ENCODE results near the gene RDM1. TPM values are rescaled to one million over a fixed set of nuclear protein-coding genes. Genes with fewer than 3 reads are reported as not detected.

Gene RDM1
- polyA plus RNA-seq, 3 donors = not detected

DNA sequence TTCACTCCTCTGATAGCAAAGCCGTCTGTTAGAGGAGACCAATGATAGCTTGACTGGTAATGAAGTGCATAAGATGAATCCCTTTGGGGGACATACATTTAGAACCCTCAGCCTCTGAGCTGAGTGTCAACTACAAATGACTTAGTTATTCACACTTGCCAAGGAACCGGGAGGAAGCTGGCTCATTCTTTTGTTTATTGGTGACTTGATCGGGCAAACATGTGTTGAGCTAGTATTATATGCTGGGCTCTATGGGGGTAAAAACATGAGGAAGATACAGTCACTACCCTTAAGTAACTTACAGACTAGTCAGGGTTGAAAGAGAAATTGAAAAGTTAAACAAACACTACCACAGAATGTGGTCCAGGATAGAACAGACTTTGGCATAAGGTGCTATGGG, 47.8 kb upstream of the RDM1 start:
- Histone ChIP-seq H3K4me3 (replicated peaks in 1 of 3; ENCODE audit: low read depth in 2 of 3, low read length in 3 of 3) (no peak overlapping the region), H3K36me3 (replicated peaks in 1 of 2; ENCODE audit: control insufficient read depth in 1 of 2, insufficient read depth in 2 of 2, low read length in 2 of 2) (no peaks in the 10 kb centered on the region), H2AFZ (ENCODE audit: insufficient read depth, low read depth, low read length, poor library complexity, severe bottlenecking) (no peak overlapping the region), H3K4me1 (ENCODE audit: control insufficient read depth in 1 of 2, insufficient read depth in 2 of 2, low read length in 2 of 2) (no peaks in the 10 kb centered on the region), H3K27ac (ENCODE audit: low read depth in 1 of 2, low read length in 2 of 2) (no peak overlapping the region), H3K4me2 (replicated peaks; ENCODE audit: extremely low read depth, low read length, poor library complexity, severe bottlenecking) (no peak overlapping the region), H4K20me1 (ENCODE audit: insufficient read depth, low read length) (no peaks in the 10 kb centered on the region), H3K79me2 (ENCODE audit: insufficient read depth, low read length) (no peaks in the 10 kb centered on the region), H3K27me3 (ENCODE audit: control insufficient read depth in 2 of 2, insufficient read depth in 2 of 2, low read length in 2 of 2) (no peaks in the 10 kb centered on the region), H3K9me3 (replicated peaks in 1 of 2; ENCODE audit: control insufficient read depth in 1 of 2, insufficient read depth in 1 of 2, low read length in 2 of 2) (no peaks in the 10 kb centered on the region), H3K9ac (ENCODE audit: insufficient read depth, low read length, poor library complexity, severe bottlenecking) (no peak overlapping the region)
- Mint-ChIP-seq H3K36me3 (no peaks in the 10 kb centered on the region), H3K9me3 (no peaks in the 10 kb centered on the region), H3K27ac (no peak overlapping the region), H3K4me1 (no peaks in the 10 kb centered on the region), H3K27me3 (ENCODE audit: low read depth in 3 of 3) (peaks cover 0 to 2% (median 2%) of the 10 kb centered on the region in 3 donors), H3K4me3 (no peak overlapping the region)
- intact Hi-C loops (cut with micrococcal nuclease) = loop anchor here (5.0 to 10.0 kb wide), 2 partner anchors 94 to 506 kb away; partner anchors contain the start of gene ZNHIT3 (in 1 of the 2)
- DNase-seq = no peak
- TF ChIP-seq CTCF (IDR thresholded peaks at IDR 0.05) = no peak
- WGBS (ENCODE audit: insufficient coverage) = no CpG with 5 or more reads among the region's 3 CpGs

DNA sequence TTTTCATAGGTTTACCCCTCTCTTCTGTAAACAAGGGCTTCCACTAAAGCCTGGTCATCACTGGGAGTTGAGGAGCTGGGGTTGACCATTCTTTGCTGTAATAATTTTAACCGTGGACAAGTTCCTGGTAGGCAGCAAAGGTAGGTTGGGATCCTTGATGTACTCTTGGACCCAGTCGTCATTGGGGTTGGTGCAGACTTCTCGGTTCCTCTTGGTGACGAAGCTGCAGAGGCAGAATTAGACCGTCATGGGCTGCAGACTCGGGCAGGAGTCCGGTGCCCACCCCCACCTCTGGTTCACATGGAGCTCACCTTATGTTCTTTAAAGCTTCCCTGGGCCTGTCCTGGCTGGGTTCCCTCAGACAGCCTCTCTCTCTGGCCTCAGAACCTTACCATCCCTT, 46.9 kb upstream of the RDM1 start:
- Histone ChIP-seq H2AFZ (ENCODE audit: insufficient read depth, low read depth, low read length, poor library complexity, severe bottlenecking) (no peak overlapping the region), H3K27ac (ENCODE audit: low read depth in 1 of 2, low read length in 2 of 2) (no peak overlapping the region), H3K36me3 (replicated peaks in 1 of 2; ENCODE audit: control insufficient read depth in 1 of 2, insufficient read depth in 2 of 2, low read length in 2 of 2) (no peaks in the 10 kb centered on the region), H4K20me1 (ENCODE audit: insufficient read depth, low read length) (no peaks in the 10 kb centered on the region), H3K79me2 (ENCODE audit: insufficient read depth, low read length) (no peaks in the 10 kb centered on the region), H3K9me3 (replicated peaks in 1 of 2; ENCODE audit: control insufficient read depth in 1 of 2, insufficient read depth in 1 of 2, low read length in 2 of 2) (no peaks in the 10 kb centered on the region), H3K27me3 (ENCODE audit: control insufficient read depth in 2 of 2, insufficient read depth in 2 of 2, low read length in 2 of 2) (no peaks in the 10 kb centered on the region), H3K4me2 (replicated peaks; ENCODE audit: extremely low read depth, low read length, poor library complexity, severe bottlenecking) (no peak overlapping the region), H3K4me1 (ENCODE audit: control insufficient read depth in 1 of 2, insufficient read depth in 2 of 2, low read length in 2 of 2) (no peaks in the 10 kb centered on the region), H3K4me3 (replicated peaks in 1 of 3; ENCODE audit: low read depth in 2 of 3, low read length in 3 of 3) (no peak overlapping the region), H3K9ac (ENCODE audit: insufficient read depth, low read length, poor library complexity, severe bottlenecking) (no peak overlapping the region)
- no peak for TF ChIP-seq CTCF (IDR thresholded peaks at IDR 0.05)
- WGBS (ENCODE audit: insufficient coverage) = 87% methylated on average over 6 of the region's 7 CpGs
- no peak for DNase-seq
- Mint-ChIP-seq H3K4me1 (peaks cover 2% of the 10 kb centered on the region), H3K27ac (peak overlapping the region in 1 of 7 donors; percentile 4), H3K9me3 (no peaks in the 10 kb centered on the region), H3K4me3 (no peak overlapping the region), H3K27me3 (ENCODE audit: low read depth in 3 of 3) (peaks cover 0 to 4% (median 4%) of the 10 kb centered on the region in 3 donors), H3K36me3 (no peaks in the 10 kb centered on the region)
- intact Hi-C loops (cut with micrococcal nuclease) = loop anchor here (5.0 to 10.0 kb wide), 2 partner anchors 95 to 507 kb away; partner anchors contain the start of gene ZNHIT3 (in 1 of the 2)

All from CD14-positive monocyte (primary cell).